ENCODE data around the gene PYGO2.

Gene PYGO2

GRCh38 chr1:154969246-154969645 lies 7.7 kb upstream of the PYGO2 start:
- TF ChIP-seq CTCF (IDR thresholded peaks at IDR 0.05): no peak
- no peaks in the 10 kb centered on the region for H3K9me3 ChIP-seq
- peaks cover 50% of the 10 kb centered on the region for H3K36me3 ChIP-seq
- H3K4me1 ChIP-seq (ENCODE audit: control insufficient read depth in 1 of 2, insufficient read depth in 1 of 2, low read depth in 1 of 2, low read length in 1 of 2): peaks cover 36 to 38% of the 10 kb centered on the region in 2 experiments
- no peak overlapping the region for H3K4me3 ChIP-seq (ENCODE audit: low read depth in 1 of 2, low read length in 1 of 2)
- no peaks in the 10 kb centered on the region for H3K27me3 ChIP-seq
- H3K27ac ChIP-seq: no peak overlapping the region

DNA sequence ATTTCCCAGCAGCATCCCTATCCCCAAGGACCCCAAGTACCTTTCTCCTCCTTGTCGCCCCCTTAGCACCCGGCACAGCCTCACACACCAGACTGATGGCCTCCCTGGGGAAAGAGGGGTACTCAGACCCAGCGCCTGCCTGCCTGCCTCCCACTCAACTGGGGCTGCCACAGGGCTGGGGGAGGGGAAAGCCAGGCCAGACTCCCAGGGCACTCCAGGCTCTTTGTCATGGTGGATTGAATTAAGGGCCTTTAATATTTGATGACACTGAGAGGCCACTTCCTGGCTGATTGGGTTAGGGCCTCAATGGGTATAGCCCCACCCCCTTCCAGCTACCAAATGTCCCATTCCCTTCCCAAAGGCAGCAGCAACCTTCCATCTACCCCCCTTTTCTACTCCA lies 7.1 kb upstream of the PYGO2 start:
- Histone ChIP-seq H3K4me1 (ENCODE audit: control insufficient read depth in 1 of 2, insufficient read depth in 1 of 2, low read depth in 1 of 2, low read length in 1 of 2) (peaks cover 34% of the 10 kb centered on the region in 2 experiments), H3K9me3 (no peaks in the 10 kb centered on the region), H3K4me3 (ENCODE audit: low read depth in 1 of 2, low read length in 1 of 2) (no peak overlapping the region), H3K27me3 (no peaks in the 10 kb centered on the region), H3K36me3 (peaks cover 55% of the 10 kb centered on the region), H3K27ac (no peak overlapping the region)
- TF ChIP-seq CTCF (IDR thresholded peaks at IDR 0.05): no peak

GRCh38 chr1:154967331-154967950 lies 5.9 kb upstream of the PYGO2 start:
- Histone ChIP-seq H3K4me3 (ENCODE audit: low read depth in 1 of 2, low read length in 1 of 2) (no peak overlapping the region), H3K4me1 (ENCODE audit: control insufficient read depth in 1 of 2, insufficient read depth in 1 of 2, low read depth in 1 of 2, low read length in 1 of 2) (peaks cover 23 to 28% of the 10 kb centered on the region in 2 experiments), H3K36me3 (peaks cover 66% of the 10 kb centered on the region), H3K9me3 (no peaks in the 10 kb centered on the region), H3K27ac (no peak overlapping the region), H3K27me3 (no peaks in the 10 kb centered on the region)
- no peak for TF ChIP-seq CTCF (IDR thresholded peaks at IDR 0.05)

DNA sequence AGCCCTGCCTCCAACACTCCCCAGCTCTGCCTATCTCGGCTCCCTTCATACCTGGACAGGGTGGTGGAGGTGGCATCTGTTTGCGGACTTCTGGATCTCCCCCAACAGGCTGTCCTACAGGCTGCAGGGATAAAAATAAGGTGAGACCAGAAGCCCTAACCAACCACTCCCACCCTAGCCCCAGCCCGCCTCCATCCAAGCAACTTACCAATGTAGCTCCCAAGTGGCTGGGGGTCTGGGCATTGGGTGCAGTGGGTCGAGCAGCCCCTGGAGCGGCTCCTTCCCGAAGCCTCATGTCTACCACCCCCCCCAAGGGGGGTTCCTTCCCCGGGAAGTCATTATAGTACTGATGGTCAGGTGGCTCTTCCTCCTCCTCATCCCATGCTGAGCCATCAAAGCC lies 4.5 kb upstream of the PYGO2 start:
- no peak overlapping the region for H3K4me3 ChIP-seq (ENCODE audit: low read depth in 1 of 2, low read length in 1 of 2)
- no peak overlapping the region for H3K27ac ChIP-seq
- H3K27me3 ChIP-seq: no peaks in the 10 kb centered on the region
- TF ChIP-seq CTCF (IDR thresholded peaks at IDR 0.05): no peak
- no peaks in the 10 kb centered on the region for H3K9me3 ChIP-seq
- peaks cover 20 to 27% of the 10 kb centered on the region in 2 experiments for H3K4me1 ChIP-seq (ENCODE audit: control insufficient read depth in 1 of 2, insufficient read depth in 1 of 2, low read depth in 1 of 2, low read length in 1 of 2)
- H3K36me3 ChIP-seq: peaks cover 66% of the 10 kb centered on the region

DNA sequence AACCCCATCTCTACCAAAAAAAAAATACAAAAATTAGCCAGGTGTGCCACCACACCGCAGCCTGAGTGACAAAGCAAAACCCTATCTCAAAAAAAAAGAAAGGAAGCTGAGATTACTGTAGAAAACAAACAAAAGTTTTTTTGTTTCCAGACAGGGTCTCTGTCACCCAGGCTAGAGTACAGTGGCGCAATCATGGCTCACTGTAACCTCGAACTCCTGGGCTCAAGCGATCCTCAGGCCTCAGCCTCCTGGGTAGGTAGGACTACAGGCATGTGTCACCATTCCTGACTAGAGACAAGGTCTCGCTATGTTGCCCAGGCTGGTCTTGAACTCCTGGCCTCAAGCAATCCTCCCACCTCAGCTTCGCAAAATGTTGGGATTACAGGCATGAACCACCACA lies 2.8 kb upstream of the PYGO2 start:
- Histone ChIP-seq H3K9me3 (no peaks in the 10 kb centered on the region), H3K4me1 (ENCODE audit: control insufficient read depth in 1 of 2, insufficient read depth in 1 of 2, low read depth in 1 of 2, low read length in 1 of 2) (peaks cover 21 to 27% of the 10 kb centered on the region in 2 experiments)

More for the DNA sequence above, 2.8 kb upstream of the PYGO2 start:
- H3K27ac ChIP-seq: peak overlapping the region; percentile 36
- no peak overlapping the region for H3K4me3 ChIP-seq (ENCODE audit: low read depth in 1 of 2, low read length in 1 of 2)
- peaks cover 66% of the 10 kb centered on the region for H3K36me3 ChIP-seq
- no peaks in the 10 kb centered on the region for H3K27me3 ChIP-seq
- TF ChIP-seq CTCF (IDR thresholded peaks at IDR 0.05): no peak
